IPS-15b (cell line): ENCODE data around the gene COQ7.

ENCODE experiments used
- H3K27me3 ChIP-seq: one replicate; pipeline ENCODE4 v1.6.1; 2013; ENCODE audit warnings: low read length; ENCODE audit not compliant: control insufficient read depth, insufficient read depth
- H3K36me3 ChIP-seq: one replicate; pipeline ENCODE4 v1.6.1; 2013; ENCODE audit warnings: low read length; ENCODE audit not compliant: control insufficient read depth, insufficient read depth
- H3K4me1 ChIP-seq: one replicate; pipeline ENCODE4 v1.6.1; 2013; ENCODE audit warnings: mild to moderate bottlenecking, low read length; ENCODE audit not compliant: control insufficient read depth, insufficient read depth
- H3K4me3 ChIP-seq: one replicate; pipeline ENCODE4 v1.5.1; 2013; ENCODE audit warnings: low read depth, low read length
- H3K9ac ChIP-seq: one replicate; pipeline ENCODE4 v1.6.1; 2013; ENCODE audit warnings: low read depth, mild to moderate bottlenecking, low read length
- H3K9me3 ChIP-seq: one replicate; pipeline ENCODE4 v1.6.1; 2013; ENCODE audit warnings: mild to moderate bottlenecking, low read length; ENCODE audit not compliant: control insufficient read depth, insufficient read depth

Gene COQ7

GRCh38 chr16:19105131-19105530, 37.7 kb downstream of the COQ7 start:
- Histone ChIP-seq H3K9ac (no peak overlapping the region), H3K4me3 (no peak overlapping the region), H3K4me1 (no peaks in the 10 kb centered on the region)

GRCh38 chr16:19105891-19106624, 38.6 kb downstream of the COQ7 start:
- H3K4me1 ChIP-seq, result no peaks in the 10 kb centered on the region
- H3K27me3 ChIP-seq, result no peaks in the 10 kb centered on the region
- H3K9ac ChIP-seq, result no peak overlapping the region
- H3K9me3 ChIP-seq, result no peaks in the 10 kb centered on the region
- no peak overlapping the region for H3K4me3 ChIP-seq
- no peaks in the 10 kb centered on the region for H3K36me3 ChIP-seq

More at GRCh38 chr16:19105131-19105530, 37.7 kb downstream of the COQ7 start:
- Histone ChIP-seq H3K36me3 (no peaks in the 10 kb centered on the region), H3K9me3 (no peaks in the 10 kb centered on the region), H3K27me3 (no peaks in the 10 kb centered on the region)

DNA sequence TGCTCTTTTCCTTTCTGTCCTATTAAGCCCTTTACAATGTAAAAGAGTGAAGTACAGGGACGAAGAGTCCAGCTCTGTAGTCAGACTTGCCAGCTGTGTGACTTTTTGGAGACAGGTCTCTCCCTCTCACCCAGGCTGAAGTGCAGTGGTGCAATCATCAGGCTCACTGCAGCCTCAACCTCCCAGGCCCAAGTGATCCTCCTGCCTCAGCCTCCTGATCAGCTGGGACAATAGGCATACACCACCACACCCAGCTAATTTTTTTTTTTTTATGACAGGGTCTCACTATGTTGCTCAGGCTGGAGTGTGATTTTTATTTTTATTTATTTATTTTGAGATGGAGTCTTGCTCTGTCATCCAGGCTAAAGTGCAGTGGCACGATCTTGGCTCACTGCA, 39.2 kb downstream of the COQ7 start:
- H3K9ac ChIP-seq, result no peak overlapping the region
- no peaks in the 10 kb centered on the region for H3K36me3 ChIP-seq
- H3K4me1 ChIP-seq, result no peaks in the 10 kb centered on the region
- no peaks in the 10 kb centered on the region for H3K27me3 ChIP-seq
- no peak overlapping the region for H3K4me3 ChIP-seq
- H3K9me3 ChIP-seq, result no peaks in the 10 kb centered on the region

DNA sequence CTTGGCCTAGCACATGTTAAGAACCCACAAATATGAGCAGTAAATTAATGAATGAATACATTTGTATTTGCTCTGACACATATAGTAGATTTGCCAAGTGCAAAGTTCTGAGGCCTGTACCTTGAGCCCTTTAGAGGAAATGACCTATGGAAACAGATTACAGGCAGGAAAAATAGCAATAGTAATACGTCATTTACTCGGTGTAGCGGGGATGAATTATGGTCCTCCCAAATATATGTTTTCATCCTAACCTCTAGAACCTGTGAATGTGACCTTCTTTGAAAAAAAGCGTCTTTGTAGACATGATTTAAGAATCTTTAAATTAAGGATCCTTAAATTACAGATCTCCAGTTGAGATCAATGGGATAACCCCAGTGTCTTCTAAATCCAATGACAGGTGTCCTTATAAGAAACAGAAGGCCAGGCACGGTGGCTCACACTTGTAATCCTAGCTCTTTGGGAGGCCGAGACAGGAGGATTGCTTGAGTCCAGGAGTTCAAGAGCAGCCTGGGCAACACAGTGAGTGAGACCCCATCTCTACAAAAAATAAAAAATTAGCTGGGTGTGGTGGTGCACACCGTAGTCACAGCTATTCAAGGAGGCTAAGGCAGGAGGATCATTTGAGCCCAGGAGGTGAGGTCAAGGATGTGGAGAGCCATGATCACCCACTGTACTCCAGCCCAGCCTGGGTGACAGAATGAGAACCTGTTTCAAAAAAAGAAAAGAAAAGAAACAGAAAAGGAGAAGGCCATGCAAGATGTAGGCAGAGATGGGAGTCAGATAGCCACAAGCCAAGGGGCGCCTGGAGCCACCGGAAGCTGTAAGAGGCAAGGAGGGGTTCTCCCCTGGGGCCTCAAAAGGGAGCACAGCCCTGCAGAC, 41.2 kb downstream of the COQ7 start:
- H3K9me3 ChIP-seq, result no peaks in the 10 kb centered on the region
- peaks cover 3% of the 10 kb centered on the region for H3K27me3 ChIP-seq
- H3K36me3 ChIP-seq, result no peaks in the 10 kb centered on the region
- H3K4me1 ChIP-seq, result no peaks in the 10 kb centered on the region
- no peak overlapping the region for H3K9ac ChIP-seq
- H3K4me3 ChIP-seq, result no peak overlapping the region

GRCh38 chr16:19109288-19109664, 41.9 kb downstream of the COQ7 start:
- no peak overlapping the region for H3K9ac ChIP-seq
- H3K4me3 ChIP-seq, result no peak overlapping the region
- no peaks in the 10 kb centered on the region for H3K36me3 ChIP-seq
- no peaks in the 10 kb centered on the region for H3K4me1 ChIP-seq
- H3K27me3 ChIP-seq, result peaks cover 3% of the 10 kb centered on the region
- H3K9me3 ChIP-seq, result no peaks in the 10 kb centered on the region

- no peaks in the 10 kb centered on the region for H3K36me3 ChIP-seq
- no peaks in the 10 kb centered on the region for H3K4me1 ChIP-seq
- no peaks in the 10 kb centered on the region for H3K9me3 ChIP-seq
- H3K4me3 ChIP-seq, result no peak overlapping the region
- peaks cover 12% of the 10 kb centered on the region for H3K27me3 ChIP-seq
- no peak overlapping the region for H3K9ac ChIP-seq
These were observed 43.3 kb downstream of the COQ7 start for GRCh38 chr16:19110537-19111360.

DNA sequence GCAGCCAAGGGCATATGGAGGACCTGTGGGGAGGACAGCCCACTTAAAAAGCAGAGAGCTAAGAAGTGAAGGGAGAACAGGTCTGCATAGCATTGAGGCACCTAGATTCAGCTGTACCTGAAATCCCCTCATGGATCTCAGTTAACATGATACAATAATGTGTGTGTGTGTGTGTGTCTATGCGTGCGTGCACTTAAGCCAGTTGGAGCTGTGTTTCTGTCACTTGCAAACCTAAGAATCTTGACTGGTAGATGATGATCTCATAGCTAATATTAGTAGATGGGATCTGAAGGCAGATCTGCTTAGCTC, 44.6 kb downstream of the COQ7 start:
- no peaks in the 10 kb centered on the region for H3K36me3 ChIP-seq
- no peak overlapping the region for H3K9ac ChIP-seq
- H3K27me3 ChIP-seq, result peaks cover 16% of the 10 kb centered on the region
- no peaks in the 10 kb centered on the region for H3K9me3 ChIP-seq
- peaks cover 6% of the 10 kb centered on the region for H3K4me1 ChIP-seq
- H3K4me3 ChIP-seq, result no peak overlapping the region

GRCh38 chr16:19113577-19114358, 46.4 kb downstream of the COQ7 start, which contains the start of gene ITPRIPL2:
Gene ITPRIPL2, plus strand, starts transcription at chr16:19113964. Its CDS starts 498 bp downstream, at chr16:19114462.
- Histone ChIP-seq H3K4me1 (peaks cover 10% of the 10 kb centered on the region), H3K9me3 (no peaks in the 10 kb centered on the region), H3K36me3 (no peaks in the 10 kb centered on the region), H3K4me3 (peak within 1 kb of the TSS; percentile 47), H3K9ac (no peak within 1 kb of the TSS), H3K27me3 (peaks cover 16% of the 10 kb centered on the region)

GRCh38 chr16:19114359-19115147, 47.1 kb downstream of the COQ7 start:
- Histone ChIP-seq H3K4me3 (peak overlapping the region; percentile 47), H3K9me3 (no peaks in the 10 kb centered on the region), H3K27me3 (peaks cover 16% of the 10 kb centered on the region), H3K4me1 (peaks cover 10% of the 10 kb centered on the region), H3K9ac (no peak overlapping the region), H3K36me3 (no peaks in the 10 kb centered on the region)

DNA sequence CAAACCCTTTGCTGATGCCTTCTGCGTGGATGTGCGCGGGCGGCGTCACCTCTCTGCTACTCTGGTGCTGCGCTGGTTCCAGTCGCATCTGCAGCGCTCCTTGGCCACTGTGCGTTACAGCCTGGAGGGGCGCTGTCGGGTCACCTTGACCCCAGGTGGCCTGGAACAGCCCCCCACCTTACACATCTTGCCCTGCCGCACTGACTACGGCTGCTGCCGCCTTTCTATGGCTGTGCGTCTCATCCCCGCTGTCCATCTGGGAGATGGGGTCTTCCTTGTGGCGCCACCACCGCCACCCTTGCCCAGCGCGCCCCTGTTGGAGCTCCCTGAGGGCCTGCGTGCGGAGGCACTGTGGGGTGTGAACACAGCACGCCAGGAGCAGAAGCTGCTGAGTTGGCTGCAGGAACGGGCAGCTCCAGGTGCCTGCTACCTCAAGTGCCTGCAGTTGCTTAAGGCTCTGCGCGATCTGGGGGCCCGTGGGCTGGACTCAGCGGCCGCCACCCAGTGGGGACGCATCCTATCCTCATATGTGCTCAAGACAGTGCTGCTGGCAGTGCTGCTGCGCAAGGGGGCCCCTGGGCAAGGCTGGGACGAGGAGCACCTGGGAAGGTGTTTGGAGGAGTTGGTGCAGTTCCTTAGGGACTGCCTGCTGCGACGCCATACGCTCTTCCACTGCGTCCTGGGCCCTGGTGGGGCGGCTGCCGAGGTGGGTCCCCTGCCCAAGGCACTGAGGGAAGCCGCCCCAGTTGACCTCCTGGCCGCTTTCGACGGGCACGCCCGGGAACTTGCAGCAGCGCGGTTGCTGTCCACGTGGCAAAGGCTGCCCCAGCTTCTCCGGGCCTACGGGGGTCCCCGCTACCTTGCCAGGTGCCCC, 48.0 kb downstream of the COQ7 start:
- Histone ChIP-seq H3K27me3 (peaks cover 16% of the 10 kb centered on the region), H3K36me3 (no peaks in the 10 kb centered on the region), H3K9ac (no peak overlapping the region), H3K4me1 (peaks cover 10% of the 10 kb centered on the region), H3K9me3 (no peaks in the 10 kb centered on the region), H3K4me3 (peak overlapping the region; percentile 47)
